HG02870 (cell line): Measurements from ENCODE around the gene PACSIN2.

Experiments
- ATAC-seq: cut with Tn5 transposase; IDR thresholded peaks from one replicate; pipeline ENCODE4 v1.9.1; 2021; ENCODE audit warnings: mild to moderate bottlenecking, moderate library complexity; ENCODE audit not compliant: unreplicated experiment

Gene PACSIN2

DNA sequence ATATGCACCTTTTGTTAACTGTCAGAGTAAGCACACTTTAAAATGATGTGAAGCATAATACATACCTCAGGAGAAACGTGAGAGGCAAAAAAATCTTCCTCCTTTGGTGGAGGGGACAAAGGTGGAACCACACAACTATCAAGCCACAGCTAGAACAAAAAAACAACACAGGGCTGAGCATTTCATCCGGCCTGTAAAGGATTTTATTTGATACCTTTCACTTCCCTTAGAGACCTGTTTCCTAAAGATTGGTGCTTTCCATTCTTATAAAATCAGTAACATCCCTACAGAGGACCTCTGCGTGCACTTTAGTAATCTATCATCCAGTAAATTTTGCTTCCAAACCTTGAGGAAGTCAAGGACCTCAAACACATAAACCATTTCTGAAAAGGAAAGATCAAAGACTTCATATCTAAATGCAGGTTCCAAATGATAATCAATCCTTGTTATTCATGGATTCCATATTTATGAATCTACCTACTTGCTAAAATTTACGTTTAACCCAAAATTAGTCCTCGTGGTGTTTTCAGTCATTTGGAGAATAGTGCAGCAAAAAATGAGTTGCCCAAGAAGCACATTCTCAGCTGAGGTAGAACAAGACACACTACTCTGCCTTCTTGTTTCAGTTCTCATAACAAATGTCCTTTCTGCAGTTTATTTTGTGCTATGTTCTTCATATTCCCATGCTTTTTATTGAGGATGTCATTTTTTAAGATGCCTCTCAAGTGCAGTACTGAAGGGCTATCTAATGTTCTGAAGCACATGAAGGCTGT is 180.6 kb downstream of the PACSIN2 start:
- peak; percentile 53 for ATAC-seq

DNA sequence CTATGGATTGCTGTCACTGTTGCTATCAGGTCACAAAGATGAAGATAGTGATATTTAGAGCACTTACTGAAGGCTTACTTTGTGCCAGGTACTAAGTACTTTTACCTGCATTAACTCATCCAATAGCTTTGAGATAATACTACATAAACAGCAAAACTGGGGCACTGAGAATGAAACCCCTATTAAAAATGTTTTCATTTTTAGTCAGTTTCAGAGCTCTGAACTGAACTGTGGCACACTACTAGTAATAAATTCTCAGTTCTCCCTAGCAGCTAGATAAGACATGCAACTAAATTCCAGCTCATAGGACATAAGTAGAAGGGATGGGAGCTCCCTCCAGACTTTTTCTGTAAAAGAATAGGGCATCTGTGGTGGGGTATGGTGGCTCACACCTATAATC is 181.8 kb downstream of the PACSIN2 start:
- no peak for ATAC-seq

DNA sequence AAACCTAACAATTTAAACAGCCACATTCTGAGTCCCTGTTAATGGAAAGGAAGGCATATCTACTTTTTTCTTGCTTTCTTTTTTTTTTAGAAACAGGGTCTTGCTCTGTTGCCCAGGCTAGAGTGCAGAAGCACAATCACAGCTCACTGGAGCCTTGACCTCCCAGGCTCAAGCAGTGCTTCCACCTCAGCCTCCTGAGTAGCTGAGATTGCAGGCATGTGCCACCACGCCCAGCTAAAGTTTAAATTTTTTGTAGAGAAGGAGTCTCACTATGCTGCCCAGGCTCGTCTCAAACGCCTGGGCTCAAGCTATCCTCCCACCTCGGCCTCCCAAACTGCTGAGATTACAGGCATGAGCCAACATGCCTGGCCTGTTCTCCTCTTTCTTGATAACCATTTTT is 183.2 kb downstream of the PACSIN2 start:
- ATAC-seq = no peak

DNA sequence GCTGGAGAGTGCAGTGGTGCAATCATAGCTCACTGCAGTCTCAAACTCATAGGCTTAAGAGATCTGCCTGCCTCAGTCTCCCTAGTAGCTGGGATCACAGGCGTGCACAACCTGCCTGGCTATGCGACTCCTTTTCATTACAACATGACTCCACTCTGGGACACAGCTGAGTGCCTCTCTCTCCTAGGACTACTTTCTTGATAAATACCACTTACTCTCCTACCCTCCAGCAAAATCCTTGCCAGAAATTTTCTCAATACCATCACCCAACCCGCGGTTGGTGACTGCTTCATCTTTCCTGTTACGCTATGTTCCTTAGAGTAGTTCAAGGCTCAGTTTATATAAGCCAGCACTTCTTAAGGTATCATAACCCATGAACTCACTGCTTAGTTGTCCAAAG is 184.8 kb downstream of the PACSIN2 start:
- ATAC-seq = no peak

DNA sequence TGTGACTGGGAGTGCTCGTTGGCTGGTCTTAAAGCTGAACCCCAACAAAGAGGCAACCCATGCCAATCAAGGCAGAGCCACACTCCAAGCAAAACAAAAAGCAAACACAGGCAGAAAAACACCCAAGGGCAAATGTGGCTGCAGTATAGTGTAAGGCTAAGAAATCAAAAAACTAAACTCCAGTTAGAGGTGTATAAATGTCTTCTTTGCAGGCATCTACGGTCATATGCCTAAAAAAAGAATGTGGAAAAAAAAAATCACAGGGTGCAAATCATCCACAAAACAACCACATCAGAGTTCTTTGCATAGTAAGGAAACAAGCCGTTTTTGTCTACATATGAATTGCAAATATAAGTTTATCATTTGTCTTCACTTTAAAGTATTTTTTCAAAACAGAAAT is 185.6 kb downstream of the PACSIN2 start:
- no peak for ATAC-seq

DNA sequence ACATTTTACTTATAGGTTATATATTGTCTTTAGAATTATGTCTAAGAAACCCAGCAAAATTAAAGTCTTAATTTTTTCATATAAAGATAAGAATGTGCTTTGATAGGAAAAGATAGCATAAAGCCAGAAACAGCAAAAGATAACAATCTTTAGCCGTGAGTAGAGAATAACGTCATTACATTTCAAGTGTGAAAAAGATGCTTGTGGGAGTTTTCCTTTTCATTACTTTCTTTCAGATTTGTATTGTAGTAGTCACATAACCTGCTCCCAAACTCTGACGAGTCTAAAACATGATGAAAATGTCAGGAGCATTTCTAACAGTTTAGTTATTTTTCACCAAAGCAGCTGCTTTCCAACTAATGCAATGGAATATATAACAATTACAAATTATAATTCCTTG is 189.2 kb downstream of the PACSIN2 start:
- ATAC-seq = no peak

DNA sequence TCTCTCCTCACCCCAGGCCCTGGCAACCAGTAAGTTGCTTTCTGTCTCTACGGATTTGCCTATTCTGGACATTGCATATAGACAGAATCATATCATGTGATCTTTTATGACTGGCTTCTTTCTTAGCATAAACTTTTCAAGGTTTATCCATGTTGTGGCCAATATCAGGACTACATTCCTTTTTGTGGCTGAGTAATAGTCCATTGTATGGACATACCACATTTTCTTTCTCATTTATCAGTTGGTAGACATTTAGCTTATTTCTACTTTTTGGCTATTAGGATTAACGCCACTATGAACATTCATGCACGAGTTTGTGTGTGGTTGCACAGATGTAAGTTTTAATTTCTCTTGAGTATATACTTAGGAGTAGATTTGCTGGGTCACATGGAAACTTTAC is 193.6 kb downstream of the PACSIN2 start:
- ATAC-seq = no peak

DNA sequence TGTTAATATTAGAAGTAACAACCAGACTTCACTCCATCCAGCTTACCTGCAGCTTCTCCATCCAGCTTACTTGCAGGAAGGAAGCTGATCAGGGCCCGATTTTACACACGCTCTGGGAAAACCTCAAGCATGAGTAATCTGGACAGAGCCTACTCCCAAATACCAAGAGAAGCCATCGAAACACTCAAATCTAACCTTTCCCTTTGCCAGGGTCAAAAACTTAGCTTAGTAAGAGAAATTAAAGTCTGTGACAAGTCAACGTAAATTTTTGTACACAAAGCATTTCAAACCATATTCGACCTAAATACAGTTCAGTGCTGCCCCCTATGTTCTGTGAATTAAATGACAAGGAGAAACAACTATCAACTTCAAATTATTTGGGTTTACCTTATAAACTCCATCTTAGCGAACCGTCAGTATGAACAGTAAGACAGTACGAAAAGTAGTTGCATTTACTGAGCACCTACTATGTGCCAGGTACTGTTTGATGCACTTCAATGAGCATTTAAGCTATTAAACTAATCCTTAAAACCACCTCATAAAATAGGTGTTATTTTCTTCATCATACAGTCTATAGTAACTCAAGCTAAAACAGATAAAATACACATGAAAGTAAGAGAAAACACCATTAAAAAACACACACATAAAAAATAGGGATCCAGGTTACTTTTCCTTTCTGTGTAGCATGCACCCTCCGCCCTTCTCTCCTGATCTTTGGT is 194.7 kb downstream of the PACSIN2 start:
- no peak for ATAC-seq
